NCI-H2196 (cell line): ENCODE measurements around the gene XIRP1.
"Not testable (repeated sequence)": the region's sequence is repeated elsewhere in the genome, so short reads cannot be mapped to it uniquely, and the experiment has no call there.

ENCODE experiments used
- DNase-seq: peaks from one replicate; lab custom pipeline; 2025; ENCODE audit not compliant: unreplicated experiment; lab: John Stamatoyannopoulos, UW

XIRP1 gene, protein sequence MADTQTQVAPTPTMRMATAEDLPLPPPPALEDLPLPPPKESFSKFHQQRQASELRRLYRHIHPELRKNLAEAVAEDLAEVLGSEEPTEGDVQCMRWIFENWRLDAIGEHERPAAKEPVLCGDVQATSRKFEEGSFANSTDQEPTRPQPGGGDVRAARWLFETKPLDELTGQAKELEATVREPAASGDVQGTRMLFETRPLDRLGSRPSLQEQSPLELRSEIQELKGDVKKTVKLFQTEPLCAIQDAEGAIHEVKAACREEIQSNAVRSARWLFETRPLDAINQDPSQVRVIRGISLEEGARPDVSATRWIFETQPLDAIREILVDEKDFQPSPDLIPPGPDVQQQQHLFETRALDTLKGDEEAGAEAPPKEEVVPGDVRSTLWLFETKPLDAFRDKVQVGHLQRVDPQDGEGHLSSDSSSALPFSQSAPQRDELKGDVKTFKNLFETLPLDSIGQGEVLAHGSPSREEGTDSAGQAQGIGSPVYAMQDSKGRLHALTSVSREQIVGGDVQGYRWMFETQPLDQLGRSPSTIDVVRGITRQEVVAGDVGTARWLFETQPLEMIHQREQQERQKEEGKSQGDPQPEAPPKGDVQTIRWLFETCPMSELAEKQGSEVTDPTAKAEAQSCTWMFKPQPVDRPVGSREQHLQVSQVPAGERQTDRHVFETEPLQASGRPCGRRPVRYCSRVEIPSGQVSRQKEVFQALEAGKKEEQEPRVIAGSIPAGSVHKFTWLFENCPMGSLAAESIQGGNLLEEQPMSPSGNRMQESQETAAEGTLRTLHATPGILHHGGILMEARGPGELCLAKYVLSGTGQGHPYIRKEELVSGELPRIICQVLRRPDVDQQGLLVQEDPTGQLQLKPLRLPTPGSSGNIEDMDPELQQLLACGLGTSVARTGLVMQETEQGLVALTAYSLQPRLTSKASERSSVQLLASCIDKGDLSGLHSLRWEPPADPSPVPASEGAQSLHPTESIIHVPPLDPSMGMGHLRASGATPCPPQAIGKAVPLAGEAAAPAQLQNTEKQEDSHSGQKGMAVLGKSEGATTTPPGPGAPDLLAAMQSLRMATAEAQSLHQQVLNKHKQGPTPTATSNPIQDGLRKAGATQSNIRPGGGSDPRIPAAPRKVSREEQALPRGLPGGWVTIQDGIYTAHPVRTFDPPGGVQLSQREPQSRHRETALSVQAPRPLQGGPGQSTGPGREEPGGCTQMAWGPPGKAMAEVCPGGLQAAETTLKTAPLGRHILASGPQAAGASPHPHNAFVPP (N-terminal part only)

GRCh38 chr3:39192490-39193092, at the start of gene XIRP1:
TSS of gene XIRP1 (minus strand) at chr3:39192595. CDS start at chr3:39189445, 3,150 bp downstream.
- no peak for DNase-seq

- no peak for DNase-seq
Measured at GRCh38 chr3:39241561-39241960, 49.2 kb upstream of the XIRP1 start.

DNA sequence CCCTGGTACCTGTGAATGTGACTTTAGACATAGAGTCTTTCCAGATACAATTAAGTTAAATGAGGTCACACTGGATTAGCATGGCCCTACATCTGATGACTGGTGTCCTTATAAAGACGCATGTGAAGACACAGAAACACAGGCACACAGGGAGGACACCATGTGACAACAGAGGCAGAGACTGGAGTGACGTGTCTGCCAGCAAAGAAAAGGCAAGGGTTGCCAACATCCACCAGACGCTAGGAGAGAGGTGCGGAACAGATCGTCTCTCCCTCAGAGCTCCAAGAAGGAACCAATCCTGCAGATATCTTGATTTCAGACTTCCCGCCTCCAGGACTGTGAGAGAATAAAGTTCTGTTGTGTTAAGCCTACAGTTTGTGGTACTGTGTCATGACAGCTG, 44.6 kb upstream of the XIRP1 start:
- DNase-seq, result no peak

DNA sequence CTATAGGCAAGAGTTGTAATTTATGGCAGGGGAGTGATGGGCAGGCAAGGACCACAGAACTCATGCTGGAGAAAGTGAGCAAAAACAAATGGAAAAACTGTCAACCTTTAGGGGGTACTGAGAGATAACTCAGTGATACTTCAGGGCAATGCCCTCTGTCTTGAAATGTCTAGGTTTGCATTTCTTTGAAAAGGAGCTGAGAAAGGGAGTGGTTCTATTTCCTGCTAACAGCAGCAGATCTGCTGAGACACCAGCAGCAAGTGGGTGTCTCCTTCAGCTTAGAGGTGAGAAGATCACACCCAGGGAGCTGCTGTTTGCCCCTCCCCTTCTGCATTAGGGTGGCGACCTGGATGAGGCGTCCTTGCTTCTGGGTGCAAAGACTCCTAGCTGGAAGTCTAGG, 42.3 kb upstream of the XIRP1 start:
- no peak for DNase-seq

DNA sequence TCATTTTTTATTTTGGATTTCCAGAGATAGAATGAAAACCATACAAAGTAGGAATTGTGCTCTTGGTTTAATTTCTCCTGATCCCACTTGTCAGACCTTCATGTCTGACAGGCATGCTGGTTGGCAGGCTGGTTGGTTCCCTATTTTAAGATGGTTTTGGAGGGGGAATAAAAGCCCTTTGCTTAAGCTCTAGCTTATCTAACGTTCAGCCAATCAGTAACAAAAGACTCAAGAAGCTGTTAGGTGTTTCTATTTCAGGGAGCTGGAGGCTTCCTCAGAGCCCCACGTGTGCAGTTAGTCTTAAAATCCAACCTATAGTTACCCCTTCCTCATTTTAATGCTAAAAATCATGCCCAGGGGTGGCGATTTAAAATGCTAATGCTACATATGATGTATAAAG, 40.5 kb upstream of the XIRP1 start:
- no peak for DNase-seq

GRCh38 chr3:39230453-39230852, 38.1 kb upstream of the XIRP1 start:
- DNase-seq, result no peak

DNA sequence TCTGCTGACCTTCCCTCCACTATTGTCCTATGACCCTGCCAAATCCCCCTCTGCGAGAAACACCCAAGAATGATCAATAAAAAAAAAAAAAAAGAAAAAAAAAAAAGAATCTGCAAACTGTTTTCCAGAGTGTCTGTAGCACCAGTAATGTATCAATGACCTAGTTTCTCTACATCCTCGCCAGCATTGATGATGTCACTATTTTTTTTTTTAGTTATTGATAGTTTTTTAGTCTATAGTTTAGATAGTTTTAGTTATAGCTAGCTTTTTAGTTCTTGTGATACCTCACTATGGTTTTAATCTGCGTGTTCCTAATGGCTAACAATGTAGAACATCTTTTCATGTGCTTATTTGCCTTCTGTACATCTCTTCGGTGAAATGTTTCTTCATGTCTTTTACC, 36.1 kb upstream of the XIRP1 start:
- DNase-seq, result no peak

GRCh38 chr3:39227596-39227995, 35.2 kb upstream of the XIRP1 start:
- DNase-seq, result not testable (repeated sequence)

- no peak for DNase-seq
Measured at GRCh38 chr3:39226106-39226741, 33.8 kb upstream of the XIRP1 start.

- DNase-seq, result no peak
Measured at GRCh38 chr3:39224288-39224687, 31.9 kb upstream of the XIRP1 start.

DNA sequence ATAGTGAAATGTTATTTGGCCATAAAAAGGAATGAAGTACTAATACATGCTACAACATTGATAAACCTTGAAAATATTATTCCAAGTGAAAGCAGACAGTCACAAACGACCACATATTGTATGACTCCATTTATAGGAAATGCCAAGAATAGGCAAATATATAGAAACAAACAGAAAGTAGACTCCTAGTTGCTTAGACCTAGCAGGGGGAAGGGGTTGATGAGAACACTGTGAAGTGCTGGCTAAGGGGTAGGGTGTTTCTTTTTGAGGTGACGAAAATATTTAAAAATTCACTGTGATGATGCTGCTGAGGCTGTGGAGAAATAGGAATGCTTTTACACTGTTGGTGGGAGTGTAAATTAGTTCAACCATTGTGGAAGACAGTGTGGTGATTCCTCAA, 30.5 kb upstream of the XIRP1 start:
- DNase-seq, result no peak

- DNase-seq, result no peak
Measured at GRCh38 chr3:39222462-39222861, 30.1 kb upstream of the XIRP1 start.

- DNase-seq, result no peak
Measured at GRCh38 chr3:39221141-39221530, 28.7 kb upstream of the XIRP1 start.

GRCh38 chr3:39220407-39221140, 28.2 kb upstream of the XIRP1 start:
- DNase-seq, result no peak

GRCh38 chr3:39219702-39220101, 27.3 kb upstream of the XIRP1 start:
- no peak for DNase-seq

- no peak for DNase-seq
Measured at GRCh38 chr3:39216176-39216790, 23.9 kb upstream of the XIRP1 start.

DNA sequence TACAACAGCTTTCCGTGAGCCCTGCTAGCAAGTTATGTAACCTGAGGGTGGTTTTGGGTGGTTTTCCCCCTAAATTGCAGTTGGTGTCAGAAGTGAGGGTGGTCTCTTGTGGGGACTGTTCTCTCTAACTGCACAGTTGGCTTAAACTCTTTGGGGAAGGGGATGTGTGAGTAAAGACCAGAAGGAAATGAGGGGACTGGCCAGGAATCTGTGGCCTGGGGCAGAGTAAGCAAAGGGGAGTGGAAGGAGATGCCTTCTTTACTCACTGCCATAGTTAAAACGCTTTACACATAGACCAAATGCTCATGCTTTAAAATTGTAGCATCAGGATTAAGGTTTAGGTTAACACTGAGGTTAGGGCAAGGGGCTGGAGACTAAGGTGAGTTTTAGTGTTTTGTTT, 21.2 kb upstream of the XIRP1 start:
- no peak for DNase-seq

GRCh38 chr3:39212665-39213064, 20.3 kb upstream of the XIRP1 start:
- DNase-seq, result no peak
